ENCODE results near the gene BTBD19.
"Not testable (repeated sequence)": the region's sequence is repeated elsewhere in the genome, so short reads cannot be mapped to it uniquely, and the experiment has no call there.

BTBD19 gene

DNA sequence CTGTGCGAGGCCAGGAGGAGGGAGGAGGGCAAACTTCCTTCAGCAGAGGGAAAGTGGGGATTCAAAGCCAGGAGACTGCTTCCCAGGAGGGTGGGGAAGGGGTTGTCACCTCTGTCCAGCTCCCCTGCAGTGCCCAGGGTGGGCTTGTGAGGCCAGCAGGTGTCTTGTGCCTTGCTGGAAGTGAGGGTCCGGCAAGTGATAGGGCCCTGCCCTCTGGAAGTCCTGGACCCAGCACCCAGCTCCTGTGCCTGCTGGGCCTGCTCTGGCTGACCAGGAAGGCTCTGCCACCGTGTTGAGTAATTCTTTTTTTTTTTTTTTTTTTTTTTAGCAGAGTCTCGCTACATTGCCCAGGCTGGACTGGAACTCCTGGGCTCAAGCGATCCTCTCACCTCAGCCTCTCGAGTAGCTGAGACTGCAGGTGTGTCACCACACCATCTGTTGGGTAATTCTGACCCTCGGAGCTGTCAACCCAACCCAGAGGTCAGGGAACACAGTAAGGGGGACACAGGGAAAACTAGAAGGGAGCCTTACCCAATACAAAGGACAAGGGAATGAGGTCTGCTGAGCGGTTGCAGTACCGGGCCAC lies 21.4 kb upstream of the BTBD19 start:
- CTCF ChIA-PET = interaction anchor here (0.7 to 7.5 kb wide), 10 partner anchors 9 to 57 kb away, joined by 3 to 43 read pairs (median 4); partner anchors contain the start of genes BTBD19, DYNLT4, PLK3 and PTCH2
- Histone ChIP-seq H3K9me3 (ENCODE audit: control extremely low read depth in 1 of 5, control insufficient read depth in 4 of 5, insufficient read depth in 2 of 5, low read depth in 1 of 5, low read length in 4 of 5) (no peaks in the 10 kb centered on the region), H3K36me3 (ENCODE audit: control insufficient read depth in 4 of 4, insufficient read depth in 4 of 4, low read length in 3 of 4) (peaks cover 0 to 2% (median 0%) of the 10 kb centered on the region in 4 experiments), H3K27ac (ENCODE audit: insufficient read depth in 1 of 2, low read depth in 1 of 2, low read length in 2 of 2, poor library complexity in 1 of 2, severe bottlenecking in 2 of 2) (no peak overlapping the region), H3K4me3 (ENCODE audit: control insufficient read depth in 1 of 7, extremely low read depth in 1 of 7, insufficient read depth in 4 of 7, low read depth in 2 of 7, low read length in 6 of 7) (peak overlapping the region in 3 of 7 experiments; percentile 49 to 76 (median 68)), H3K4me1 (ENCODE audit: control extremely low read depth in 1 of 4, control insufficient read depth in 4 of 4, insufficient read depth in 4 of 4, low read length in 3 of 4) (peaks cover 8 to 35% (median 30%) of the 10 kb centered on the region in 4 experiments), H3K27me3 (replicated peaks in 2 of 5; ENCODE audit: control insufficient read depth in 4 of 5, insufficient read depth in 5 of 5, low read length in 4 of 5) (no peaks in the 10 kb centered on the region)
- POLR2A ChIA-PET = interaction anchor here (0.9 to 1.9 kb wide), 3 partner anchors 13 to 65 kb away, joined by 5 to 6 read pairs (median 6); partner anchors contain the start of genes BTBD19, DYNLT4 and PLK3
- no peak for DNase-seq
- WGBS (ENCODE audit: insufficient coverage) = 86% methylated on average over 7 of the region's 9 CpGs

DNA sequence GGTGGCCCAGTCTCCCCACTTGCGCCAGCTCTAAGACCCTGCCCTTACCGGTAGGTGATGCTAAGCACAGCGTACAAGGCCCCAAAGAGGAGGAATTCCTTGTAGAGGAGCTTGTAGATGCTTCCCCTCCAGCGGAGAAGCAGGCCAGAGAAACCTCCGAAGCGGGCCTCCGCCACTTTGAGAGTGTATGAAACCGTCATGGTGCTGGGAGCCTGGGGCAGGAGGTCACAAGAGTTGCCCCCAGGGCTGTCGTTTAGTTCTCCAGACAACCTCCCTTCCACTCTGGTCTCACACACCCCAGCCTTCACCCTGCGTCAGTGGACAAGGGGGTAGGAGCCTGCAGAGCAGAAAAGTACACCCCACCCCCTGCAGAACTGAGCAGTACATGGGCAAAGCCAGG lies 20.8 kb upstream of the BTBD19 start:
- no peak for DNase-seq
- Histone ChIP-seq H3K9me3 (ENCODE audit: control extremely low read depth in 1 of 5, control insufficient read depth in 4 of 5, insufficient read depth in 2 of 5, low read depth in 1 of 5, low read length in 4 of 5) (no peaks in the 10 kb centered on the region), H3K27me3 (replicated peaks in 2 of 5; ENCODE audit: control insufficient read depth in 4 of 5, insufficient read depth in 5 of 5, low read length in 4 of 5) (no peaks in the 10 kb centered on the region), H3K4me3 (ENCODE audit: control insufficient read depth in 1 of 7, extremely low read depth in 1 of 7, insufficient read depth in 4 of 7, low read depth in 2 of 7, low read length in 6 of 7) (no peak overlapping the region), H3K36me3 (ENCODE audit: control insufficient read depth in 4 of 4, insufficient read depth in 4 of 4, low read length in 3 of 4) (no peaks in the 10 kb centered on the region), H3K4me1 (ENCODE audit: control extremely low read depth in 1 of 4, control insufficient read depth in 4 of 4, insufficient read depth in 4 of 4, low read length in 3 of 4) (peaks cover 8 to 35% (median 30%) of the 10 kb centered on the region in 4 experiments), H3K27ac (ENCODE audit: insufficient read depth in 1 of 2, low read depth in 1 of 2, low read length in 2 of 2, poor library complexity in 1 of 2, severe bottlenecking in 2 of 2) (no peak overlapping the region)
- 98% methylated on average over 6 of the region's 10 CpGs for WGBS (ENCODE audit: insufficient coverage)
- ChIA-PET POLR2A (interaction anchor here (1.1 kb wide), 2 partner anchors 26 to 66 kb away, joined by 3 to 9 read pairs; no protein-coding TSS in a partner anchor), CTCF (interaction anchor here (0.7 to 7.5 kb wide), 9 partner anchors 10 to 58 kb away, joined by 3 to 43 read pairs (median 5); partner anchors contain the start of genes BTBD19, DYNLT4, PLK3 and PTCH2)

DNA sequence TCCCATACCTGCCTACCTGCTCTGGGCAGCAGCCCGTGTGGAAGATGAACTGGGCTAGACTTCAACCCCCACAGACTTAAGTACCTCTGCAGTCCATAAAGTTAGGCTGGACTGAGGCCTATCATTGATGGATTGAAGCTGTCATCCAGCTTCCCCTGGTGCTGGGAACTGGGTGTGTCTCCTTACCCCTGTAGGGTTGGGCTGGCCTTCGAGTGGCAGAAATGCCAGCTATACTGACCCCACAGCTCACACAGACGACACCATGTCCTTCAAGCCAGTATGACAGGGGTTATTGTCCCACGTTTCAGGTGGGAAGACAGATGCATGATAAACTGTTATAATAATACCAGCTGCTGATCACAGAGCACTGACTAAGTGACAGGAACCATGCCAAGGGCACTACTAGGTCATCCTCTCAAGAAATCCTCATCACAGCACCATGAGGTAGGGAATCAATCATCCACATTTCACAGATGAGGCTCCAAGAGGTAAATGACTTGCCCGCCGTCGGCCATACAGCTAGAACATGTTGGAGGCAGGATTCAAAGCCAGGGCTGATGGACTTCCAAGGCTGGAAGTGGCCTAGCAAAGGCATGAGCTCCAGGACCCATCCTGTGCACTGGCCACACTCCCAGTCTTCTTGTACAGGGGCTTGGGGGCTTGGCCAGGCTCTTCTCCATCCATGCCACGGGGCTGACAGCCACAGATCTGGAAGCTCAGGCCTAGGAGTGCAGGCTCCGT lies 20.0 kb upstream of the BTBD19 start, which contains the start of gene BEST4:
Gene BEST4, minus strand, starts transcription at position 51 of the 741 bp plus-strand sequence. CDS start 465 bp downstream, outside the sequence.
- Histone ChIP-seq H3K4me1 (ENCODE audit: control extremely low read depth in 1 of 4, control insufficient read depth in 4 of 4, insufficient read depth in 4 of 4, low read length in 3 of 4) (peaks cover 8 to 34% (median 27%) of the 10 kb centered on the region in 4 experiments), H3K27ac (ENCODE audit: insufficient read depth in 1 of 2, low read depth in 1 of 2, low read length in 2 of 2, poor library complexity in 1 of 2, severe bottlenecking in 2 of 2) (no peak within 1 kb of the TSS)
- DNase-seq = no peak

DNA sequence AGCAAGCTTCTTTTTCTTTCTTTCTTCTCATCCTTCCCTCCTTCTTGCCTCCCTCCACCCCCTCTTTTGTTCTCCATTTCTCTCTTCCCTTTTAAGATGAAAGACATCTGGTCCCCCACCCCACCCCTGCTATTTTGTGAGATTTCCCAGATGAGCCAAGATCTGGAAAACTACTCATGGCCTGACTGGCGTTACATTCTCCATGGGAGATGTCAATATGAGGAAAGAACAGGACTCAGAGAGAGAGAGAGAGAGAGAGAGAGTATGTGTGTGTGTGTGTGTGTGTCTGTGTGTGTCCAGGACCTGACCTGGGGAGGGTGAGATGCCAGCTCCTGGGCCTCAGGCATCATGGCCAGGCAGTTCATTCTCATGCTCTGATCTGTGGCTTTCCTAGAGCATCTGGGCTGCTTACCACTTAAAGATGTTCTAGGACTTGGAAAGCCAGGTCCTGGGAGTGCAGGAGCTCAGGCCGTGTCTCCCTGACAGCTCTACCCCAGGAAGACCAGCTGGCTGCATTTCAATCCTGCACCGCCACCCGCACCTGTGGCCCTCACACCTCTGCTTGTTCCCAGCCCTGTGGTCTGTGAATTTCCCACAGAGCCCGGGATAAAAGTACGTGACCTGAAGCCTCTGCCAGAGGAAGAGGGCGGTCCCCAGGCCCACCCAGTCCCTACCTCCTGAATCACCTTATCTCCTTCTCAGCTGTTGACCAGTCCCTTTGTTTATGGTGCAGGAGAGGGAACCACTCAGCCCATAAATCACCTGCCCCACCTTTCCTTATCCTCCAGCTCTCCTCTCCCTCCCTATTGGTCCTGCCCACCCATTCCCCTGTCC lies 17.1 kb upstream of the BTBD19 start:
- Histone ChIP-seq H3K9me3 (ENCODE audit: control extremely low read depth in 1 of 5, control insufficient read depth in 4 of 5, insufficient read depth in 2 of 5, low read depth in 1 of 5, low read length in 4 of 5) (no peaks in the 10 kb centered on the region), H3K27ac (ENCODE audit: insufficient read depth in 1 of 2, low read depth in 1 of 2, low read length in 2 of 2, poor library complexity in 1 of 2, severe bottlenecking in 2 of 2) (no peak overlapping the region), H3K4me1 (ENCODE audit: control extremely low read depth in 1 of 4, control insufficient read depth in 4 of 4, insufficient read depth in 4 of 4, low read length in 3 of 4) (peaks cover 0 to 7% (median 6%) of the 10 kb centered on the region in 4 experiments), H3K4me3 (ENCODE audit: control insufficient read depth in 1 of 7, extremely low read depth in 1 of 7, insufficient read depth in 4 of 7, low read depth in 2 of 7, low read length in 6 of 7) (no peak overlapping the region), H3K36me3 (ENCODE audit: control insufficient read depth in 4 of 4, insufficient read depth in 4 of 4, low read length in 3 of 4) (no peaks in the 10 kb centered on the region), H3K27me3 (replicated peaks in 2 of 5; ENCODE audit: control insufficient read depth in 4 of 5, insufficient read depth in 5 of 5, low read length in 4 of 5) (no peaks in the 10 kb centered on the region)
- DNase-seq = no peak
- CTCF ChIA-PET = interaction anchor here (1.0 to 7.5 kb wide), 6 partner anchors 8 to 47 kb away, joined by 3 to 43 read pairs (median 4); partner anchors contain the start of genes BTBD19, DYNLT4 and PLK3
- WGBS (ENCODE audit: insufficient coverage) = 80% methylated on average over 5 of the region's 7 CpGs
- POLR2A ChIA-PET = interaction anchor here (0.8 to 1.1 kb wide), 2 partner anchors 22 to 28 kb away, joined by 3 read pairs; no protein-coding TSS in a partner anchor

More for the DNA sequence above, 20.0 kb upstream of the BTBD19 start, which contains the start of gene BEST4:
- no peaks in the 10 kb centered on the region for H3K27me3 ChIP-seq (replicated peaks in 2 of 5; ENCODE audit: control insufficient read depth in 4 of 5, insufficient read depth in 5 of 5, low read length in 4 of 5)
- POLR2A ChIA-PET = interaction anchor here (0.6 to 1.1 kb wide), 4 partner anchors 9 to 84 kb away, joined by 3 to 9 read pairs (median 4); no protein-coding TSS in a partner anchor
- no peaks in the 10 kb centered on the region for H3K36me3 ChIP-seq (ENCODE audit: control insufficient read depth in 4 of 4, insufficient read depth in 4 of 4, low read length in 3 of 4)
- no peak within 1 kb of the TSS for H3K4me3 ChIP-seq (ENCODE audit: control insufficient read depth in 1 of 7, extremely low read depth in 1 of 7, insufficient read depth in 4 of 7, low read depth in 2 of 7, low read length in 6 of 7)
- WGBS (ENCODE audit: insufficient coverage) = 91% methylated on average over 8 of the region's 9 CpGs
- no peaks in the 10 kb centered on the region for H3K9me3 ChIP-seq (ENCODE audit: control extremely low read depth in 1 of 5, control insufficient read depth in 4 of 5, insufficient read depth in 2 of 5, low read depth in 1 of 5, low read length in 4 of 5)
- CTCF ChIA-PET = interaction anchor here (0.7 to 7.5 kb wide), 10 partner anchors 10 to 57 kb away, joined by 3 to 43 read pairs (median 5); partner anchors contain the start of genes BTBD19, DYNLT4, PLK3 and PTCH2

DNA sequence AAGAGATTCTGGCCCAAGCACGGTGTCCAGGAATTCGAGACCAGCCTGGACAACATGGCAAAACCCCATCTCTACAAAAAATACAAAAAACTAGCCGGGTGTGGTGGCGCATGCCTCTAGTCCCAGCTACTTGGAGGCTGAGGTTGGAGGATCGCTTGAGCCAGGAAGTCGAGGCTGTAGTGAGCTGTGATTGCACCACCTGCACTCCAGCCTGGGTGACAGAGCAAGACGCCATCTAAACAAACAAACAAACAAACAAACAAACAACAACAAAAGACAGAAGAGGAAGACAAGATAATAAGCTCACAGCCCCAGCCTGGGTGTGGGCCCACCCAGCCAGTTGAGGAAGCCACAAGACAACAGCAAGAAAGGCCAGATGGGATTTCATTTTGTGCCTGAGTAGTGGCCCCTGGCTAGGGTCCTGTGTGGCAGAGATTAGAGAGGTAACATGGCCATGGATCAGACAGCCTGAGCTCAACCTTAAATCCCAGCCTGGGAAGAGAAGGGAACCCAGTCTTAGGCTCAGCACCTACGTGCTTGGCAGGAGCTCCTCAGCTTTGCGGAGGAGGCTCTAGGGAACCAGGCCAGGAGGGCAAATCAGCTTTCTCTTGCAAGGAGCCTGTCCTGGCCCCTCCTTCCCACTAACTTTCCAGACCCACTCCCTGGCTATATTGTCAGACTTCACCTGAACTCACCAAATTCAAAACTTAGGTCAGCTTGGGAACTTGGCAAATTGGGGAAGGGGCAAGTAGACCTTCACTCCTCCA lies 15.4 kb upstream of the BTBD19 start:
- 97% methylated on average over 6 of the region's 9 CpGs for WGBS (ENCODE audit: insufficient coverage)
- ChIA-PET CTCF (interaction anchor here (1.0 to 2.4 kb wide), 14 partner anchors 9 to 542 kb away, joined by 3 to 9 read pairs (median 4); partner anchors contain the start of genes BTBD19 and HECTD3), POLR2A (interaction anchor here (0.5 to 1.5 kb wide), 3 partner anchors 27 to 154 kb away, joined by 3 to 6 read pairs (median 4); partner anchors contain the start of gene RNU5D-1)
- no peak overlapping the region for H3K27ac ChIP-seq (ENCODE audit: insufficient read depth in 1 of 2, low read depth in 1 of 2, low read length in 2 of 2, poor library complexity in 1 of 2, severe bottlenecking in 2 of 2)
- H3K4me1 ChIP-seq (ENCODE audit: control extremely low read depth in 1 of 4, control insufficient read depth in 4 of 4, insufficient read depth in 4 of 4, low read length in 3 of 4) = no peaks in the 10 kb centered on the region
- H3K9me3 ChIP-seq (ENCODE audit: control extremely low read depth in 1 of 5, control insufficient read depth in 4 of 5, insufficient read depth in 2 of 5, low read depth in 1 of 5, low read length in 4 of 5) = no peaks in the 10 kb centered on the region
- H3K4me3 ChIP-seq (ENCODE audit: control insufficient read depth in 1 of 7, extremely low read depth in 1 of 7, insufficient read depth in 4 of 7, low read depth in 2 of 7, low read length in 6 of 7) = no peak overlapping the region
- DNase-seq = no peak
- no peaks in the 10 kb centered on the region for H3K36me3 ChIP-seq (ENCODE audit: control insufficient read depth in 4 of 4, insufficient read depth in 4 of 4, low read length in 3 of 4)
- no peaks in the 10 kb centered on the region for H3K27me3 ChIP-seq (replicated peaks in 2 of 5; ENCODE audit: control insufficient read depth in 4 of 5, insufficient read depth in 5 of 5, low read length in 4 of 5)

DNA sequence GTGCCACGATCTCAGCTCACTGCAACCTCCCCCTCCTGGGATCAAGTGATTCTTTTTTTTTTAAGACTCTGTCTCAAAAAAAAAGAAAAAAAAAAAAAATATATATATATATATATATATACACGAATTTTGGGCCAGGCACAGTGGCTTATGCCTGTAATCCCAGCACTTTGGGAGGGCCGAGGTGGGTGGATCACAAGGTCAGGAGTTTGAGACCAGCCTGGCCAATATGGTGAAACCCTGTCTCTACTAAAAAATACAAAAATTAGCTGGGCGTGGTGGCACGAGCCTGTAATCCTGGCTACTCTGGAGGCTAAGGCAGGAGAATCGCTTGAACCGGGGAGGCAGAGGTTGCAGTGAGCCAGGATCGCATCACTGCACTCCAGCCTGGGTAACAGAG lies 10.4 kb upstream of the BTBD19 start:
- WGBS (ENCODE audit: insufficient coverage) = 98% methylated on average over 5 of the region's 8 CpGs
- not testable (repeated sequence) for DNase-seq
- CTCF ChIA-PET = interaction anchor here (0.9 to 5.5 kb wide), 3 partner anchors 11 to 37 kb away, joined by 3 to 32 read pairs (median 14); partner anchors contain the start of gene BEST4

More for the DNA sequence above, 10.4 kb upstream of the BTBD19 start:
- H3K27me3 ChIP-seq (replicated peaks in 2 of 5; ENCODE audit: control insufficient read depth in 4 of 5, insufficient read depth in 5 of 5, low read length in 4 of 5); H3K4me3 ChIP-seq (ENCODE audit: control insufficient read depth in 1 of 7, extremely low read depth in 1 of 7, insufficient read depth in 4 of 7, low read depth in 2 of 7, low read length in 6 of 7); H3K27ac ChIP-seq (ENCODE audit: insufficient read depth in 1 of 2, low read depth in 1 of 2, low read length in 2 of 2, poor library complexity in 1 of 2, severe bottlenecking in 2 of 2); POLR2A ChIA-PET; H3K9me3 ChIP-seq (ENCODE audit: control extremely low read depth in 1 of 5, control insufficient read depth in 4 of 5, insufficient read depth in 2 of 5, low read depth in 1 of 5, low read length in 4 of 5): not testable (repeated sequence)
- Histone ChIP-seq H3K4me1 (ENCODE audit: control extremely low read depth in 1 of 4, control insufficient read depth in 4 of 4, insufficient read depth in 4 of 4, low read length in 3 of 4) (peaks cover 0 to 32% (median 24%) of the 10 kb centered on the region in 4 experiments), H3K36me3 (ENCODE audit: control insufficient read depth in 4 of 4, insufficient read depth in 4 of 4, low read length in 3 of 4) (peaks cover 3 to 11% (median 7%) of the 10 kb centered on the region in 4 experiments)

All from common myeloid progenitor, CD34-positive (primary cell).